GM23338 (cell line): ENCODE results near the gene GNRH2. TPM values are rescaled to one million over a fixed set of nuclear protein-coding genes. Genes with fewer than 3 reads are reported as not detected.

Experiments used
- ATAC-seq: fragments of 200-7000 bp; cut with Tn5 transposase; 3 replicates; pipeline ENCODE4 v1.9.1; 2020
- DNase-seq: peaks from one replicate; pipeline ENCODE4 v3.0.0-alpha.2; 2015; ENCODE audit warnings: low spot score
- H2AFZ ChIP-seq: fragments of 200-600 bp; sonication (generic); 2 replicates; pipeline ENCODE4 v1.8.0; 2016; ENCODE audit warnings: antibody characterized with exemption, mild to moderate bottlenecking, moderate library complexity
- H3F3A ChIP-seq: fragments of 200-600 bp; sonication (generic); replicated peaks from 2 replicates; pipeline ENCODE4 v1.8.0; 2017; ENCODE audit warnings: antibody characterized with exemption, mixed run types, low read depth
- H3K27ac ChIP-seq: fragments of 200-600 bp; sonication (generic); 2 replicates; pipeline ENCODE4 v1.6.1; 2016; ENCODE audit warnings: low read depth
- H3K27me3 ChIP-seq: fragments of 200-600 bp; sonication (generic); 2 replicates; pipeline ENCODE4 v1.8.0; 2016; ENCODE audit warnings: mild to moderate bottlenecking, mixed run types, moderate library complexity; ENCODE audit not compliant: insufficient read depth
- H3K36me3 ChIP-seq: fragments of 200-600 bp; sonication (generic); 2 replicates; pipeline ENCODE4 v1.8.0; 2016; ENCODE audit warnings: mild to moderate bottlenecking; ENCODE audit not compliant: insufficient read depth
- H3K4me1 ChIP-seq: fragments of 200-600 bp; sonication (generic); 2 replicates; pipeline ENCODE4 v1.8.0; 2016; ENCODE audit warnings: mild to moderate bottlenecking, moderate library complexity; ENCODE audit not compliant: insufficient read depth
- H3K4me2 ChIP-seq: fragments of 200-600 bp; sonication (generic); 2 replicates; pipeline ENCODE4 v1.7.1; 2017; ENCODE audit warnings: mixed run types
- H3K4me3 ChIP-seq: fragments of 200-600 bp; sonication (generic); 2 replicates; pipeline ENCODE4 v1.6.1; 2016; ENCODE audit warnings: mixed run types
- H3K79me2 ChIP-seq: fragments of 200-600 bp; sonication (generic); replicated peaks from 2 replicates; pipeline ENCODE4 v1.8.0; 2017; ENCODE audit warnings: mild to moderate bottlenecking; ENCODE audit not compliant: insufficient read depth
- H3K9me2 ChIP-seq: fragments of 200-600 bp; sonication (generic); 2 replicates; pipeline ENCODE4 v1.8.0; 2017; ENCODE audit not compliant: insufficient read depth
- H4K20me1 ChIP-seq: fragments of 200-600 bp; sonication (generic); replicated peaks from 2 replicates; pipeline ENCODE4 v1.8.0; 2017; ENCODE audit warnings: mild to moderate bottlenecking; ENCODE audit not compliant: insufficient read depth
- H3K27ac Mint-ChIP-seq: 2 replicates; pipeline ENCODE4 v1.8.0; 2020; ENCODE audit warnings: inconsistent platforms, mild to moderate bottlenecking, moderate library complexity, mixed read lengths
- H3K27me3 Mint-ChIP-seq: 3 replicates; pipeline ENCODE4 v1.8.0; 2022; ENCODE audit warnings: low read depth, mild to moderate bottlenecking, moderate library complexity, mixed read lengths, inconsistent platforms; ENCODE audit not compliant: insufficient read depth, poor library complexity
- H3K36me3 Mint-ChIP-seq: 3 replicates; pipeline ENCODE4 v1.8.0; 2021; ENCODE audit warnings: low read depth, mild to moderate bottlenecking, inconsistent platforms, moderate library complexity, mixed read lengths
- H3K4me1 Mint-ChIP-seq: 3 replicates; pipeline ENCODE4 v1.8.0; 2020; ENCODE audit warnings: mild to moderate bottlenecking, inconsistent platforms, mixed read lengths
- H3K4me3 Mint-ChIP-seq: 3 replicates; pipeline ENCODE4 v1.8.0; 2021; ENCODE audit warnings: moderate library complexity, mild to moderate bottlenecking, inconsistent platforms, mixed read lengths
- H3K9me3 Mint-ChIP-seq: 3 replicates; pipeline ENCODE4 v1.8.0; 2020; ENCODE audit warnings: moderate library complexity, mild to moderate bottlenecking, inconsistent platforms, mixed read lengths
- CREB1 ChIP-seq: fragments of 250-450 bp; sonication (Bioruptor Pico); IDR thresholded peaks from 2 replicates; pipeline ENCODE4 v1.5.0; 2020; ENCODE audit warnings: low read depth, mild to moderate bottlenecking, moderate library complexity
- CTCF ChIP-seq, 2 experiments: fragments of 200-600 bp in 1 of 2; sonication (generic) in 1 of 2; conservative IDR thresholded peaks; 2 replicates each; pipeline versions ENCODE4 v1.5.1 to v1.6.1; 2016 to 2017; ENCODE audit warnings: antibody characterized with exemption in 2 of 2, low read depth in 2 of 2, mild to moderate bottlenecking in 2 of 2, moderate library complexity in 1 of 2
- EZH2phosphoT487 ChIP-seq: fragments of 200-600 bp; sonication (generic); IDR thresholded peaks from one replicate; pipeline ENCODE4 v1.8.1; 2018; ENCODE audit warnings: antibody characterized with exemption; ENCODE audit not compliant: unreplicated experiment
- JUNB ChIP-seq: IDR thresholded peaks from one replicate; pipeline ENCODE4 v1.6.1; 2016; ENCODE audit warnings: antibody characterized with exemption; ENCODE audit not compliant: unreplicated experiment
- NANOG ChIP-seq: IDR thresholded peaks from 2 replicates; pipeline ENCODE4 v1.6.1; 2016; ENCODE audit warnings: antibody characterized with exemption, borderline replicate concordance
- POLR2AphosphoS5 ChIP-seq: IDR thresholded peaks from 2 replicates; pipeline ENCODE4 v1.6.1; 2016; ENCODE audit warnings: antibody characterized with exemption, low read depth
- REST ChIP-seq: IDR thresholded peaks from one replicate; pipeline ENCODE4 v1.6.1; 2018; ENCODE audit warnings: antibody characterized with exemption; ENCODE audit not compliant: unreplicated experiment
- STAT1 ChIP-seq: IDR thresholded peaks from one replicate; pipeline ENCODE4 v1.6.1; 2016; ENCODE audit warnings: antibody characterized with exemption; ENCODE audit not compliant: unreplicated experiment
- ZNF114 ChIP-seq: fragments of 250-450 bp; sonication (Bioruptor Pico); IDR thresholded peaks from 2 replicates; pipeline ENCODE4 v1.5.0; 2020; ENCODE audit warnings: mild to moderate bottlenecking, moderate library complexity
- ZNF462 ChIP-seq: fragments of 250-450 bp; sonication (Bioruptor Pico); IDR thresholded peaks from 2 replicates; pipeline ENCODE4 v1.5.0; 2020; ENCODE audit warnings: mild to moderate bottlenecking, moderate library complexity
- polyA plus RNA-seq: library from polyadenylated mRNA; unstranded; fragments of >200 nt; fragmentation: Nextera tagmentation; extraction: Ambion mirVana; gene quantifications from 2 replicates; pipeline ENCODE4 v1.2.1, GENCODE V29; 2016
- total RNA-seq: library from RNA; depleted of rRNA; stranded (reverse); fragments of >200 nt; shearing (Covaris generic); gene quantifications from 2 replicates; pipeline ENCODE4 v1.2.3, GENCODE V29; 2014
- TF ChIP-seq, protein P1 (sequence below): IDR thresholded peaks from 2 replicates; pipeline ENCODE4 v1.6.1; 2016; ENCODE audit warnings: antibody characterized with exemption

GNRH2 gene
- total and polyA plus RNA-seq, 2 experiments from 2014 or later = not detected

GRCh38 chr20:2995796-2996195 lies 47.6 kb upstream of the GNRH2 start:
- H3K4me1 ChIP-seq = no peaks in the 10 kb centered on the region
- peaks cover 4% of the 10 kb centered on the region; the same call in 1 of the 2 replicates for H4K20me1 ChIP-seq
- no peaks in the 10 kb centered on the region for H3K27me3 Mint-ChIP-seq
- H3K79me2 ChIP-seq = no peaks in the 10 kb centered on the region
- H3K9me3 Mint-ChIP-seq = no peaks in the 10 kb centered on the region
- H3K4me3 ChIP-seq = no peak overlapping the region
- no peak overlapping the region for H3K4me3 Mint-ChIP-seq
- no peaks in the 10 kb centered on the region for H3F3A ChIP-seq
- H3K36me3 Mint-ChIP-seq = peaks cover 12% of the 10 kb centered on the region
- H3K4me2 ChIP-seq = no peak overlapping the region
- ATAC-seq (no peak), DNase-seq (no peak)
- TF ChIP-seq ZNF114 (CRISPR knock-in tag) = no peak
- no peak for TF ChIP-seq ZNF462 (CRISPR knock-in tag)
- no peak for TF ChIP-seq CREB1 (CRISPR knock-in tag)
- TF ChIP-seq NANOG = no peak
- TF ChIP-seq, protein P1, sequence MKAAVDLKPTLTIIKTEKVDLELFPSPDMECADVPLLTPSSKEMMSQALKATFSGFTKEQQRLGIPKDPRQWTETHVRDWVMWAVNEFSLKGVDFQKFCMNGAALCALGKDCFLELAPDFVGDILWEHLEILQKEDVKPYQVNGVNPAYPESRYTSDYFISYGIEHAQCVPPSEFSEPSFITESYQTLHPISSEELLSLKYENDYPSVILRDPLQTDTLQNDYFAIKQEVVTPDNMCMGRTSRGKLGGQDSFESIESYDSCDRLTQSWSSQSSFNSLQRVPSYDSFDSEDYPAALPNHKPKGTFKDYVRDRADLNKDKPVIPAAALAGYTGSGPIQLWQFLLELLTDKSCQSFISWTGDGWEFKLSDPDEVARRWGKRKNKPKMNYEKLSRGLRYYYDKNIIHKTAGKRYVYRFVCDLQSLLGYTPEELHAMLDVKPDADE = no peak
- no peak for TF ChIP-seq JUNB
- no peak for TF ChIP-seq REST
- no peak for TF ChIP-seq POLR2AphosphoS5
- no peak for TF ChIP-seq EZH2phosphoT487
- TF ChIP-seq CTCF (conservative IDR thresholded peaks at IDR 0.05; ENCODE audit: low read depth in 2 of 2) = no peak
- TF ChIP-seq STAT1 = no peak
- no peak overlapping the region for H3K27ac Mint-ChIP-seq
- H3K27ac ChIP-seq = no peak overlapping the region
- no peaks in the 10 kb centered on the region for H3K9me2 ChIP-seq
- H3K4me1 Mint-ChIP-seq = no peaks in the 10 kb centered on the region
- no peak overlapping the region for H2AFZ ChIP-seq
- no peaks in the 10 kb centered on the region for H3K27me3 ChIP-seq
- no peaks in the 10 kb centered on the region for H3K36me3 ChIP-seq
